ENCODE data around the gene FOXJ1. TPM values are rescaled to one million over a fixed set of nuclear protein-coding genes. Genes with fewer than 3 reads are reported as not detected.

Gene FOXJ1
- total and polyA plus RNA-seq, 2 of the 13 experiments (the other 11 are each of a cell fraction or from before 2014, with no cell fraction given) = 0.98 to 1.6 TPM

- peak; percentile 88 for TF ChIP-seq RARA (CRISPR knock-in tag; IDR thresholded peaks at IDR 0.05)
- no peak for TF ChIP-seq ZNF547 (CRISPR knock-in tag; IDR thresholded peaks at IDR 0.05)
- TF ChIP-seq ETS1 (CRISPR knock-in tag; IDR thresholded peaks at IDR 0.05) = no peak
- TF ChIP-seq ZNF12 (CRISPR knock-in tag; IDR thresholded peaks at IDR 0.05) = no peak
- no peak for TF ChIP-seq ZBTB14 (CRISPR knock-in tag; IDR thresholded peaks at IDR 0.05)
- no peak for TF ChIP-seq ZNF468 (CRISPR knock-in tag; IDR thresholded peaks at IDR 0.05)
- TF ChIP-seq ARID2 (CRISPR knock-in tag; IDR thresholded peaks at IDR 0.05; ENCODE audit: borderline replicate concordance) = no peak
- no peak for TF ChIP-seq ZBTB40 (IDR thresholded peaks at IDR 0.05)
- TF ChIP-seq ZBTB40 (CRISPR knock-in tag; IDR thresholded peaks at IDR 0.05) = no peak
- no peak for TF ChIP-seq FOSL1 (CRISPR knock-in tag; IDR thresholded peaks at IDR 0.05; ENCODE audit: borderline replicate concordance)
- TF ChIP-seq PREB (CRISPR knock-in tag; IDR thresholded peaks at IDR 0.05) = no peak
- no peak for TF ChIP-seq STAT6 (CRISPR knock-in tag; IDR thresholded peaks at IDR 0.05; ENCODE audit: borderline replicate concordance)
Observed at GRCh38 chr17:76132574-76133338, 8.3 kb downstream of the FOXJ1 start (continued).
